ENCODE data around the gene SLC12A8.

GRCh38 chr3:125234831-125235230 is 22.3 kb upstream of the SLC12A8 start:
- TF ChIP-seq ZNF12 (CRISPR knock-in tag; IDR thresholded peaks at IDR 0.05), result no peak
- no peak for TF ChIP-seq FOXK1 (CRISPR knock-in tag; IDR thresholded peaks at IDR 0.05; ENCODE audit: borderline replicate concordance)
- no peak for TF ChIP-seq NFIC (IDR thresholded peaks at IDR 0.05)
